Fibroblast of the aortic adventitia (primary cell): ENCODE measurements around the gene PURA. TPM values are rescaled to one million over a fixed set of nuclear protein-coding genes. Genes with fewer than 3 reads are reported as not detected.

ENCODE experiments used
- DNase-seq: peaks from one replicate; pipeline ENCODE4 v3.0.0-alpha.2; 2010; ENCODE audit warnings: low read depth
- H3K4me3 ChIP-seq: 2 replicates; pipeline ENCODE4 v1.5.1; 2011; ENCODE audit warnings: low read depth, mild to moderate bottlenecking, control low read depth, low read length, moderate library complexity
- CTCF ChIP-seq: IDR thresholded peaks from 2 replicates; pipeline ENCODE4 v1.5.1; 2011; ENCODE audit warnings: mild to moderate bottlenecking, low read length, control low read depth, inconsistent platforms; ENCODE audit not compliant: insufficient read depth
- total RNA-seq: library from RNA; depleted of rRNA; stranded (reverse); fragments of >200 nt; gene quantifications from 2 replicates; pipeline ENCODE4 v1.2.3, GENCODE V29; 2012; ENCODE audit warnings: low replicate concordance

Gene PURA
- total RNA-seq, 1 donor = 30.4 TPM

DNA sequence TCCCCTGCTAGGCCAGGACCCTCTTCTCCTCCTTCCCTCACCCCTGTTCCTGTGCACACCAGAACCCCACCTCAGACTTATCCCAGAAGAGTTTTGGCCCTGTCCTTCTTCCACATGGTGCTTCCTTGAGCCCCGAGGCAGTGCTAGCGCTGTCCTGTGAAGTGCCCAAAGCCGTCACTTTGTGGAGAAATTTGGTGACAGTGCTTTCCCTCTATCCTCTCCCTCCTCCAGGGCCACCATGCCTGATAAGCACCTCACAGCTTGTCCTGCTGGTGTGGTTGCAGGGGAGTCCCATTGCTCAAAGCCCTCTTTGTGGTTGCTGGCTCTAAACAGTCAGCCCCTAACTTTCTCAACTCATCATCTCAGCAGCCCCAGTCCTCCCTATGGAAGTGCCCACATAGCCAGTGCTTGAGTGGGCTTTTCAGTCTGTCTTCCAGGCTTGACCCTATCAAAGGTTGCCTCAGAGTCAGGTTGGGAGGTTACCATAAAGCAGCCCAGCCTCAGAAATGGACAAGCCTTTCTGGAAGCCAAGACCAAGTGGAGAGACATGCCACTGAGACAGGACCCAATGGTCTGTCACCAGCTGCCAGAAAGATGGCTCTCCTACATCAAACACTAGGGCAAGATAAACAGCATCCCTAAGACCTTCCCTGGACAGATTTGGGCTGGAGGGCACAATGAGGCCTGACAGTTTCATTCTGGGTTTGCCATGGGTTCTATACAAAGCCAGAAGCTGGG is 29.8 kb downstream of the PURA start:
- H3K4me3 ChIP-seq = no peak overlapping the region
- no peak for DNase-seq
- no peak for TF ChIP-seq CTCF

DNA sequence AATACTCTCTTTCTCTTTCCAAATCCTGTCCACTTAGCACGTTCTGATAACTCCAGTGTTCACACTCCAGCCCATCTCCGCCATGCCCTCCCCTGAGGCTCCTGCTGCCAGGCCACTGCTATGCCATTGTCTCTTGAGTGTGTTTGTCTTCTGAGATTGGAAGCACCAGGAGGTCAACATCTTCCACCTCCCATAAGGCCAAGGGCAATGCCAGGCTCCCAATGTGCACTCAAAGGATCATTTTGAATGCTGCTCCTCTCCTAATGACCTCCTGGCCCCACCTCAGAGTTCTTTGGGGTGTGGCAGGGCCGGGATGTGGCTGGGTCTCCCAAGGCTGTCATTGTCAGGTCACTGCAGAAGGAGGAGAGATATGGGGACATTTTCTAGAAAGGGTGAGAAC is 31.3 kb downstream of the PURA start:
- H3K4me3 ChIP-seq = no peak overlapping the region
- DNase-seq = no peak
- TF ChIP-seq CTCF = no peak

DNA sequence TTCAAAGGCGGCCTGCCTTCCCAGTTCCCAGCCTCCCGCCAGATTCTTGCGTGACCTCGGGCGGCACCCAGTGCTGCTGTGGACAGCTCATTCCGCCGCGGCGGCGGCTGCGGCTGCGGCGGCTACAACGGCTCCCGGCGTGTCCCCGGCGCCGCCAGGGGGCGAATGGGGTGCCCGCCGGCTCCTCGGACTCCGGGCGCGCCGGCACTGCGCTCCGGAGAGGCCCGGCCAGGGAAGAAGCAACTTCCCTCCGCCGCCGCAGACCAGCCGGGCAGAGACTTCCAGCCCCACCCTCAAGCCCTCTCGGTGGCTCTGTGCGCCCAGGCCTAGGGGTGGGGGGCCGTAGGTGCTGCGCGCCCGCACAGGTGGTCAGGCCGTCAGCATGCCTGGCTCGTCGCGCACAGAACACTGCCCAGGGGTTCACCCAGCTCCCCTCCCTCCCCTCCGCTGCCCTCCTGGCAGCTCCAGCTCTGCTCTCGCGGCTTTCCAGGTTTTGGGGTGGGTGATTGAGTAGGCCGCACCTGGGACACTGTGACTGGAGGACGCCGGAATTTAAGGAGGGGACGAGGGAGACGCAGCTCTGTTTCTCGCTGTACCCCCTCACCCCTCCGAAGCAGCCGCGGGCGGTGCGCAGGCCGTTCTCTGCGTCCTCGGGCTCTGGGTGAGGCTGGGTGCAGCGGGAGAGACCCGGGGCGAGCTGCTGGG is 32.1 kb downstream of the PURA start:
- peak; percentile 59 for DNase-seq
- peak overlapping the region; percentile 50 for H3K4me3 ChIP-seq
- peak; percentile 42 for TF ChIP-seq CTCF

- DNase-seq = no peak
- no peak for TF ChIP-seq CTCF
- no peak overlapping the region for H3K4me3 ChIP-seq
These were observed 32.6 kb downstream of the PURA start for GRCh38 chr5:140146523-140146842.

DNA sequence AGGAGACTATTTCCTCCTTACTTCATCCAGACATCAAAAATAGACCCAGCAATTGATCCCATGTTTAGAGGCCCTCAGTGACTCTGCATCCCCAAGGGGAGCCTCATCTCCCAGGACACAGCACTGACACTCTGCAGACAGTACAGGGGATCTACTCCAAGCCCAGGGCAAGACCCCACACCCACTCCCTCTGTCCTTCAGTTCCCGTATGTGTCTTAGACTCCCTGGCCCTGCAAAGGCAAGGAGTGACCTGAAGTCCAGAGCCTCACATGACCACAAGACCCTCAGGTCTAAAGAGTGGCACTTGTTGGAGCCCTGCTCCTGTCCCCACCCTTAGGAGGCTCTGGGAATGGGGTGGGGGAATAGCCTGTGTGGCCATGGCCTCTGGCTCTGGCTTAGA is 33.6 kb downstream of the PURA start:
- no peak for DNase-seq
- no peak overlapping the region for H3K4me3 ChIP-seq
- no peak for TF ChIP-seq CTCF

GRCh38 chr5:140148508-140148907 is 34.6 kb downstream of the PURA start:
- TF ChIP-seq CTCF = peak; percentile 13
- H3K4me3 ChIP-seq = no peak overlapping the region
- DNase-seq = no peak
